T-helper 22 cell (primary cell): ENCODE measurements around the gene PNMA1.

Experiments
- DNase-seq: peaks from one replicate; pipeline ENCODE4 v3.0.0-alpha.2; 2020; ENCODE audit warnings: low read depth

PNMA1 gene

GRCh38 chr14:73738518-73739173, 24.5 kb upstream of the PNMA1 start:
- DNase-seq, result no peak

DNA sequence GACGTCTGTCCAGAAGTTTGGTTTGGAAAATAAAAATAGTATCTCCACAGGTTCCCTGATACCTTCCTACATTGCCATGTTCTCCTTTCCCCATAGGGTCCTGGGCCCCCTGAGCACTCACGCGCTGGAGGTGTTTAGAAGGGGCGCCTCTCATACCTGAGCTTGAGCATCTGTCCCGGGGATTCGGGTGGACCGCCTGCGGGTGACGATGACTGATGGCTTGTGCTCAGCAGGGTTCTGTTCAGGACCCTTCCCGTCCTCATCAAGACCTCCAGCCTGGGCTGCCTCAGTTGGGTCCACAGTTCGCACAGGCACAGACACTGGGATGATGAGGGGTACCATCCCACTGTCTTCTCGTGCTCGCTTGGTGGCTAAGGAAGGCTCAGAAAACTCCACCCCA, 22.7 kb upstream of the PNMA1 start:
- no peak for DNase-seq

DNA sequence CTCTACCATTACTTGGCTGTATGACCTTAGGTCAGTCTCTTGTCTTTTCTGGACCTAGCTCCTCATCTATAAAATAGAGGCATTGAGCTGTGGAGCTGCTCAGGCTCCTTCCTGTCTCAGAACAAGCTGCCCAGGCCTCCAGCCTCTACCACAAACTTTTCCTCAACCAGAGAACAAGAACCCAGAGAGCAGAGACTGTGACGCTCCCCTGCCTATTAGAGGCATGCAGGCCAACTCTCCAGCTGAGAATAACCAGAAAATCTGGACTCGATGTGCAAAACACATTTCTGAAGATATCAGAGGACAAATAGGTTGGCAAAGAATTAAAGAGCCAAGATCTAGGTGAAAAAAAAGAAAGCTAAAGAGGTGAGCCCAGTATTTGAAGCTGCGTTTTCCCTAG, 17.8 kb upstream of the PNMA1 start:
- DNase-seq, result no peak

DNA sequence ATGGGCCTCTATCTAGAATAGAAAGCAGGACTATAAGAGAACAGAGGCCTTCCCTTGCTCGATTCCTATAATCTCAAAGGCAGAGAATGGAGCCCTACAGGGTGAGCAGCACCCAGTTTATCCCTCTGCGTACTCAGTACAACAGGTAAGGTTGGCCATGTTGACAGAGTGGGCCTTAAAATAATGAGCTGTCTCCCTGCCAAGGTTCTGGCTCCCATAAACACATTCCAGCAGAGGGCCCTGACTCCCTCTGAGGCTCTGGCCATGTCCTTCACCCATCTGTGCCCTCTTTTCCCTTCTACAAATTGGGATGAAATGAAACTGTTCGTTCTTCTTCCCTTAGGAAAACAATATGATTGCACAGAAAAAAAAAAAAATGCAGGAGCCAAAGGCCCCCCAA, 16.9 kb upstream of the PNMA1 start:
- DNase-seq, result no peak

GRCh38 chr14:73729556-73730265, 15.5 kb upstream of the PNMA1 start:
- DNase-seq, result no peak

DNA sequence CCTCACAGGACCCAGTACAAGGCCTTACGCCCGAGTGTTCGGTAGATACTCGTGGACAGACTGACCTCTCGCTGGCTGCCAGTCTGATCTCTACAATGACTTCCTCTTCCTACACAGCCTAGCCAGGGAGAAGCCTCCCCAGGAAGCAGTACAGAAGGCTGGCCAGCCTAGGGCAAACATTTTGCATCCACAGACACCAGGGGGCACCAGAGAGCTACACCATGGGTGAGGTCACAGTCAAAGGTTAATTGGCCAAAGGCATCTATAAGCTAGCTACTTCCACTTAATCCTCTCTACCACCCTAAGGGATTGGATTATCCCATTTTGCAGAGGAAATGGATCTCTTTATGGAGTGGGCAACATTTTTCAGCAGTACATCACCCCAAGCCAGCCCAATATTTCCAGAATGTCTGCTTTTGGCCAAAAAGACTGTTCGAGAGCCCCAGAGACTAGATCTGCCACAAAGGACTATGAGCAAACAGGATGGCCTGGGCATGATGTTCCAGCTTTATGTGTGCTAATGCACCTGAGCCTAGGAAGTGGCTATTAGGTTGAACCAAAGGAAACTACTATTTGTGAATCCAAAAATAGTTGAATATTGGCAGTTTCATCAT, 14.6 kb upstream of the PNMA1 start:
- DNase-seq, result peak; percentile 60

GRCh38 chr14:73727166-73727565, 13.0 kb upstream of the PNMA1 start:
- no peak for DNase-seq

GRCh38 chr14:73726025-73726961, 12.1 kb upstream of the PNMA1 start:
- no peak for DNase-seq

DNA sequence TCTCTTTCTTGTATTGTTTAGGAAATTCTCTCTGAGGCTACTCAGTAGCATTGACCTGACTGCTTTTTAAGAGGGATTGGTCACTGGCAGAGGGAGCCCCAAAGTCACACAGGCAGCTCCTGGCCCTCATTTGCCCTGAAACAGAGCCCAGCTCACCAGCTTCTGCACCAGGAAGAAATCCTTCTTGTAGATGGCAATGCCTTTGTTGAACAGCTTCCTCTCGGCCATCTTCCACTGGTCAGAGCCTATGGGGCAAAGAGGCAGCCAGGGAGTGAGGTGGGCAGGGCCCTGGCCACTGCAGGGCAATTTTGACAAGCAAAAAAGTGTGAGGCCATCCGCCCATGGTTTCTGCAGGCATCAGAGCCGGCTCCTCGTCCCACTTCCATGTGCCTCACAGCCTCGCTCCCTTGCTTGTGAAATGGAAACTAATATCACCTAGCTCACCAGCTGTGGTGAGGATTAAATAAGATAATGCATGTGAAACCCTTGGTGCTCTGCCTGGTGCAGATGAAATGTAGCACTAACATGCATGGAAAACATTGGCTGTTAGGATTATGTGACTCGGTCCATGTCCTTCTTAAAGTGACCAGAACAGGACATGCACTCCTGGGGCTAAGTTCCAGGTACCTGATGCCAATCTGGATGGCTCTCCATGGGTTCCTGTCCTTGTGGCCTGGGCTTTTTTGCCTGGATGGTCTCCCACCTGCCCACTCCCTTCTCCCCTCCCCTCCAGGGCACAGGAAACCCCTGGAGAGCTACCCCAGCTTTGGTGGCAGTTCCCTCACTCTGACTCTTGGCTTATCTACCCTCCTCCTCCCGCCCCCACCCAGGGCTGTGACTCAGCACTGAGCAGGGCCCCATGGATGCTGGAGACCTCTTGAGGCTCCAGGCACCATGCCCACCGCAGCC, 11.2 kb upstream of the PNMA1 start:
- DNase-seq, result no peak

- DNase-seq, result no peak
Measured at GRCh38 chr14:73724696-73725095, 10.5 kb upstream of the PNMA1 start.

DNA sequence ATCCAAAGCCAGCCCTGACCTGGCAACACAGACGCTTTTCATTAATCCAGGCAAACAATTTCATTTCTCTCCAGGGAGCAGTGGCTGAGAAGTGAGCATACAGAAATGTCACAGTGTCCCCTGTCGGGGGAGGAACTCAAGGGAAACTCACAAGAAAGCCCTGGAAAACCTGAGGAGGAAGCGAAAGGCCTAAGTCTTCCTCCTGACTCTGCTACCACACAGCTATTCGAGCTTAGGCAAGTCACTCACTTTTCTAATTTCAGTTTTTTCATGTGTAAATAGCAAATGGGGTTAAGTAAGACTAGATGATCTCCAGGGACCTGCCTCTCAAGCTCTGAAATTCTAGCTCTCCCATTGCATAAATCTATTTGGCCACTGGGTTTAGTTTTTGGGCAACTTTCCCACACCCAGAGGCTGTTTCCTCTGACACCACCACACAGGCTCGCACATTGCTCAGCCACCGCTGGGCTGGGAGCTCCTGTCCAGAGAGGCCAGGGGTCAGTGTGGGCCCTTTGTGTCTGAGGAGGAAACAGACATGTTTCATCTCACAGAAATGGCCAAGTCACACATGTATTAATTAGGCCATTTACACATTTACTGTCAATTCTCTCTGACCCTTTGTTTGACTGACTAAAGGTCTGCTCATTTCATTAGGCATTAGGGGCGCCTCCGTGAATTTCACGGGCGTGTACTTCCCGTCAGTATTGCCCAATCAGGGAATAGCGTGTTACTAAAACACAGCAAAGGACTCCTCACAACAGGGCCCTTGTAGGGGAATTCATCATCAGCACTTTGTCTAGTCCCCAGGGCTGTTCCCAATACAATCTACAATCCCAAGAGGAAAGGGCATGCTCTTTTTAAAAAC, 9.8 kb upstream of the PNMA1 start:
- no peak for DNase-seq

DNA sequence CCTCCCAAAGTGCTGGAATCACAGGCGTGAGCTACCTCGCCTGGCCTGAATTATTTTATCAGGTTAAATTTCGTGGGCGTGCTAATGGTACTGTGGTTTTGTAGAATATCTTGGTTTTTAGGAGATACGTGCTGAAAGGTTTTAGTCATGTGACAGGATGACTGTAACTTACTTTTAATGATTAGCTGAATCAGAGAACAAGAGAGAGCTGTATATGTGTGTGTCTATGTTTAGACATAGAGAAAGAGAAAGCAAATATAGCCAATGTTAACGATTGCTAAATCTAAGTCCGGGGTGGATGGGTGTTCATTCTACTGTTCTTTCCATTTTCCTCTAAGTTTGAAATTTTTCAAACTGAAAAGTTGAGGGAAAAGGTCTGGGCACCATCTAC, 9.2 kb upstream of the PNMA1 start:
- DNase-seq, result no peak

DNA sequence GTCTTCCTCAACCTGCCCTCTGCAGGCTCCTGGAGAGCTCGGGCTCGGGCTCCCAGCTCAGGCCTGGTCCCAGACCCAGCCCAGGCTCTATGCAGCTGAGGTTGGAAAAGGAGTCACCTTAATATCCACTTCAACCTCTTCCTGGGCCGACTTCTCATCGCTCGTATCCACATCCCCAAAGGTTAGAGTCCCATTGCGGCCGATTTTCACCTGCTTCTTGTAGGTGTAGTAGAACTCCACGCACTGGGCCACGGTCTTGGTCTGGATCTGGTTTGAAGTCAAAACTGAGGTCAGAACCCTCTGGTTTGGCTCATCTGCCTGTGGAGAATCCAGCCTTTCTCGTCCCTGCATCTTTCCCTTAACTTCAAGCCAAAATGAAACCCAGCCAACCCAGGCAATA, 8.4 kb upstream of the PNMA1 start:
- no peak for DNase-seq

DNA sequence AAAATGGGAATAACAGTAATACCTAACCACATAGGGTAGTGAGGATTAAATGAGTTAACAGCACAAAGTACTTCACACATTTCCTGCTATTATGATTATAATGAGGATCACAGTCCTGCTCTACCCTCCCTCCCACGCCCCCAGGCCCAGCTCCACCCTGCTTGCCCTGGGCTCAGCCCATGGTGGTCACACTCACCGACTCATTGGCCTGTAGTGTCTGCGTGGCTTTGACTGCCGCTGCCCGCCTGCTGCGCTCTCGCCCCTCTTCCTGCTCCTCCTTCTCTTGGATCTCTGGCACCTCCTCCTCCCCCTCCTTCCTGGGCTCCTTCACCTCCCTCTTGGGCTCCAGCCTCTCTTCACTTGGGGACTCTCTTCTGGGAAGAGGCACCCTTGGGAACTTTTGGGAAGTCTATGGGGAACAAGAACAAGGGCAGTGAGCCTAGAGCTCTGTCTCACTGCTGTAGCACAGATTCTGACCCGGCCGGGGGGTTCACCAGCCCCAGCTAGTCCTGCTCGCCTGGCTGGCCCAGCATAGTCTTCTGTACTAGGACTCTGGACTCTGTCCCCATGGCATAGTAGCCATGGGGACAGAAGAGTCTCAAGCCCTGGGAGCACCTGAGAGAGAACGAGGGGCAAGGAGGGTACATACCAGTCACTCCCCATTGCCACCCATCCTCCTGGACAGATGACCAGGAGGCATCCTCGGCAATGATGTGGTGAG, 7.1 kb upstream of the PNMA1 start:
- DNase-seq, result no peak

GRCh38 chr14:73720636-73721035, 6.5 kb upstream of the PNMA1 start:
- DNase-seq, result no peak

DNA sequence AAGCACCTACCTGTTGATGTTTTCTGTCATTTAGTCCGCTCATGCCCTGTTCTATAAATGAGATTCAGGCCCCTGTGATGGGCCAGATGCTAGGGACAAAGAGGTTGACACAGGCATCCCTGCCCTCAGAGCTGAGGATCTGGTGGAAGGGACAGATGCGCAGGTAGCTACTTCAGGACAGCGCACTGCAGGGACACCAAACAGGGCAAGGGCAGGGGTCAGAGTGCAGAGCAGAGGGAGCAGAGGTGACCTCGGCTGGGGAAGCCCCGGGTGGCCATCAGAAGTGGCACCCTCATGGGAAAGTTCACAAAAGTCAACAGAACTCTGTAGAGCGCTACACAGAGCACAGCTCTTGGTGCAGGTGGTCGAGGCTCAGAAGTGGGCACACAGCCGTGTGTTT, 5.6 kb upstream of the PNMA1 start:
- no peak for DNase-seq

DNA sequence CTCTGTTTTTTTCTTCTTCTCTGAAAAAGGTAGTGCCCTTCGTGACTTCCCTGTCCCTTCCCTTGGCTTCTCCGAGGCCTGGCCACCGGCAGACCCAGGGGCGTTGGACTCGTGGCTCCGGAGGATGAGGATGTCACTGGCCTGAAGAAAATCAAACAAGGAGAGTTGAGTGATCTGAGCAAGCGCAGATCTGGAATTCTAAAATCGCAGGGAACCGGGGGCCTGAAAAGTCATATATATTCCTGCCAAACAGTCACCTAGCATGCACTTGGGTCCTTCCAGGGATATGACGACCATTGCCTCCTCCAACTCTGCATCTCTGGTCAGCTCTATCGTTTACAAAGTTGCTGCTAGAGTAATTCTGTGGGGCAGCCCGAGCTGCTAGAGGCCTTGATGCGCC, 5.2 kb upstream of the PNMA1 start:
- DNase-seq, result no peak

DNA sequence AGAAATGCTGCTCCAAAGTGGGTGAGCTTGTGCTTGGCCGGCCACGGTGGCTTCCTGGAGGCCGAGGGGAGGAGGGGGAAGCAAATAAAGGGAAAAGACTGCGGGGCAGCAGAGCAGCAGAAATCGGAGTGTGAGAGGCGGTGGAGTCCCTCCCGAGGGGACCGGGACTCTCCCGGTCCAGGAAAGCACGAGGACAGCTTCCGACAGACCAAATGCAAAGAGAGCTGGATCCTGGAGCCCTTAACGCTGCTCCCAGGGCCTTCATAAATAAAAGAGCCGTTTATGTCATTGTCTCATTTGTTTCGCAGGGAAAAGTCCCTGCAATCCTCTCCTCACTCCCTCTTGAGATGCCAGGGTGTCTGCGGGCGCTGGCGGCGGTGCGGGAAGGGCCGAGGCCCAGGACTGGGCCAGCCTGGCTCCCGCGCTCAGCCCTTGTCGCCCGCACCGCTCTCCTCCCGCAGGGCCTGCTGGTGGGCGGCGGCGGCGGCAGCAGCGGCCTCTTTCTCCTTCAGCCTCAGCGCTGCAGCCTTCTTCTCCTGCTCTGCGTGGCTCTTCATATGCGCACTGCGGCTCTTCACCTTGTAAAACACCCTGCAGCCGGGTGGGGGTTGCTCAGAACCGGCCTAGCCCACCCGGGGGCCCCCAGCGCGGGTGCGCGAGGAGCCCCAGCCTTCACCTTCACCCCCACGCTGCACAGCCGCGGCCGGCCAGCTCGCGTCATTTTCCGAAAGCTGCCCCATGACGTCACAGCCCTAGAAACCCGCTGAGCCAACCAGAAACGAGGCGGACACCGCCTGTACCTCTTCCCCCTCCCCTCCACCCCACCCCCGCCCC, 4.5 kb upstream of the PNMA1 start:
- no peak for DNase-seq
